Measurements from ENCODE around the gene GLB1L.

The GLB1L gene

GRCh38 chr2:219245148-219245898, at the start of gene GLB1L, which contains the start of gene STK16:
Gene GLB1L (minus strand): TSS chr2:219245444. CDS start chr2:219243573, 1,871 bp downstream.
Gene STK16 (plus strand): TSS chr2:219245479. CDS start chr2:219246000, 521 bp downstream.
- no peaks in the 10 kb centered on the region for H3K27me3 ChIP-seq (ENCODE audit: control insufficient read depth, insufficient read depth, low read length)
- no peaks in the 10 kb centered on the region for H3K36me3 ChIP-seq (ENCODE audit: control insufficient read depth, insufficient read depth, low read length)
- H3K4me1 ChIP-seq (ENCODE audit: control insufficient read depth, insufficient read depth, low read length) = peaks cover 52% of the 10 kb centered on the region
- H3K9me3 ChIP-seq (ENCODE audit: control insufficient read depth, low read length) = no peaks in the 10 kb centered on the region
- peak within 1 kb of the TSS; percentile 98 for H3K4me3 ChIP-seq (ENCODE audit: low read length)
- H3K9ac ChIP-seq (ENCODE audit: low read length) = peak within 1 kb of the TSS; percentile 99

DNA sequence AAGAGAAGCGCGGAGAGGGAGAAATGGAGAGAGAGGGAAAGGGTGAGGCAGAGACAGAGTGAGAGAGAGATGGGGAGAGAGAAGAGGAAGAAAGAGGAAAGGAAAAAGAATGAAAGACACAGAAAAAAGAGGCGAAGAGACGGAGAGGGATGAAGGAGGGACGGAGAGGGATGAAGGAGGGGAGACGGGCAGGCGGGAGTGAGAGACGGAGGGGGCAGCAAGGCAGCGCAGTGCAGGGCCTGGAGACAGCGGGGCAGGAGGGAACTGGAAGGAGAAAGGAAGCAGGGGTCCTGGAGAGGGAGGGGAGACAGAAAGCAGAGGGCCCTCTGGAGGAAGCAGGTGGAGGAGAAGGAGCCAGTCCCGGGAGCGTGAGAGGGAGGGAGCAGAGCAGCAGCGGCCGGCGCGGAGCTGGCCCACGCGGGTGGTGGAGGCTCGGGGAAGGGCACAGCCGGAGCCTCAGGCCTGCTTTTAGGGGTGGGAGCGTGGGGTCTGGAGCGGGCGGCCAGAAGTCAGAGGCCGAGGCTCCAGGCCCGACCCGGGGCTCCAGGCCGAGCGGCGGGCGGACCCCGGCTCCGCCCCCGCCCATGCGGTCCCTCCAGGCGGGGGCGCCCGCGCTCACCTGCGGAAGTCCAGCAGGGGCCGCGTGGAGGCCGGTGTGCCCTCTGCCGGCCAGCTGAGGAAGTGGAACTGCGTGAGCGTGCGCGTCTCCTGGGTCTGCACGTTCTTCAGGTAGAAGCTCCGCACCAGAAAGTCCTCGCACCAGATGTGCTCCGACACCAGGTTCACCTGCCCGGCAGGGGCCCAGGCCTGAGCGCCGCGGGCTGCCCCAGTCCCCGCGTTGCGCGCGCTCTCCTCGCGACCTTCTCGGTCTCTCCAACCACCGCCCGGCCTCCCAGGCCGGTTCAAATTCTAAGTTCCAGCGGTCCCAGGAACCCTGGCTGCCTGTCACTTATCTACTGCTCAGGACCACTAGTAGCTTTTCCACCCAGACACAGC, 49.4 kb upstream of the GLB1L start:
- H3K27me3 ChIP-seq (ENCODE audit: control insufficient read depth, insufficient read depth, low read length) = peaks cover 20% of the 10 kb centered on the region
- H3K4me3 ChIP-seq (ENCODE audit: low read length) = peak overlapping the region; percentile 50
- no peaks in the 10 kb centered on the region for H3K36me3 ChIP-seq (ENCODE audit: control insufficient read depth, insufficient read depth, low read length)
- H3K9ac ChIP-seq (ENCODE audit: low read length) = peak overlapping the region; percentile 73
- peaks cover 21% of the 10 kb centered on the region for H3K4me1 ChIP-seq (ENCODE audit: control insufficient read depth, insufficient read depth, low read length)
- H3K9me3 ChIP-seq (ENCODE audit: control insufficient read depth, low read length) = no peaks in the 10 kb centered on the region

GRCh38 chr2:219293736-219294231, 48.5 kb upstream of the GLB1L start:
- H3K9ac ChIP-seq (ENCODE audit: low read length) = peak overlapping the region; percentile 73
- H3K27me3 ChIP-seq (ENCODE audit: control insufficient read depth, insufficient read depth, low read length) = peaks cover 16% of the 10 kb centered on the region
- H3K36me3 ChIP-seq (ENCODE audit: control insufficient read depth, insufficient read depth, low read length) = no peaks in the 10 kb centered on the region
- H3K4me1 ChIP-seq (ENCODE audit: control insufficient read depth, insufficient read depth, low read length) = peaks cover 23% of the 10 kb centered on the region
- no peak overlapping the region for H3K4me3 ChIP-seq (ENCODE audit: low read length)
- no peaks in the 10 kb centered on the region for H3K9me3 ChIP-seq (ENCODE audit: control insufficient read depth, low read length)

- Histone ChIP-seq H3K4me3 (ENCODE audit: low read length) (no peak overlapping the region), H3K9ac (ENCODE audit: low read length) (no peak overlapping the region), H3K4me1 (ENCODE audit: control insufficient read depth, insufficient read depth, low read length) (peaks cover 20% of the 10 kb centered on the region)
Measured at GRCh38 chr2:219292616-219293015, 47.4 kb upstream of the GLB1L start.

DNA sequence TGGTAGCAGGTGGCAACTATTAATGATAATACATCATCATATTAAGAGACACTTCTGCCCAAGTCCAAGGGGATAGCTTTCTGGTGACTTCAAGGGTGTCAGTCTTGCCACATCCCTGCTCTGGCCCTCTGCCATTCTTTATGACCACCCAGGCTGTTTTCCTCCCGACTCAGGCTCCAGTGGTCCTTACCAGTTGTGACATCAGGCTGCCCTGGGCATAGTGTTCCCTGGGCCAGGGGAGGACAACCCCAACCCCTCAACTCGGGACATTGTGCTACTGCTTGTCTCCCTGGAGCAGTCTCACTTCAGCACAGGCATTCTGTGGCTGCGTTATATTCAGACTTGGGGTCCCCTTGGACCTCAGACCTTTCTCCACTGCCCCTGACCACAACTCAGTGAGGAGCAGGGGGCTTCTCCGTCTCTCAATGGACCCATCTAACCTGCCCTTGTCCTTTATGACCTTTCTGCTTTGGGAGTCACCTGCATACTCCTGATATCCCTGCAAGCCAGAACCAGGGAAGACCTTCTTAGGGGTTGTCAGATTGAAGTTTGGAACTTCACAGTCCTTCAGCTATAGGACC, 46.8 kb upstream of the GLB1L start:
- no peaks in the 10 kb centered on the region for H3K36me3 ChIP-seq (ENCODE audit: control insufficient read depth, insufficient read depth, low read length)
- peaks cover 11% of the 10 kb centered on the region for H3K27me3 ChIP-seq (ENCODE audit: control insufficient read depth, insufficient read depth, low read length)
- no peak overlapping the region for H3K9ac ChIP-seq (ENCODE audit: low read length)
- no peaks in the 10 kb centered on the region for H3K9me3 ChIP-seq (ENCODE audit: control insufficient read depth, low read length)
- H3K4me1 ChIP-seq (ENCODE audit: control insufficient read depth, insufficient read depth, low read length) = peaks cover 20% of the 10 kb centered on the region
- H3K4me3 ChIP-seq (ENCODE audit: low read length) = no peak overlapping the region

More at GRCh38 chr2:219292616-219293015, 47.4 kb upstream of the GLB1L start:
- no peaks in the 10 kb centered on the region for H3K36me3 ChIP-seq (ENCODE audit: control insufficient read depth, insufficient read depth, low read length)
- no peaks in the 10 kb centered on the region for H3K9me3 ChIP-seq (ENCODE audit: control insufficient read depth, low read length)
- H3K27me3 ChIP-seq (ENCODE audit: control insufficient read depth, insufficient read depth, low read length) = peaks cover 11% of the 10 kb centered on the region

GRCh38 chr2:219291394-219291793, 46.1 kb upstream of the GLB1L start:
- peaks cover 11% of the 10 kb centered on the region for H3K27me3 ChIP-seq (ENCODE audit: control insufficient read depth, insufficient read depth, low read length)
- peaks cover 20% of the 10 kb centered on the region for H3K4me1 ChIP-seq (ENCODE audit: control insufficient read depth, insufficient read depth, low read length)
- no peak overlapping the region for H3K9ac ChIP-seq (ENCODE audit: low read length)
- H3K36me3 ChIP-seq (ENCODE audit: control insufficient read depth, insufficient read depth, low read length) = no peaks in the 10 kb centered on the region
- H3K9me3 ChIP-seq (ENCODE audit: control insufficient read depth, low read length) = no peaks in the 10 kb centered on the region
- H3K4me3 ChIP-seq (ENCODE audit: low read length) = no peak overlapping the region

DNA sequence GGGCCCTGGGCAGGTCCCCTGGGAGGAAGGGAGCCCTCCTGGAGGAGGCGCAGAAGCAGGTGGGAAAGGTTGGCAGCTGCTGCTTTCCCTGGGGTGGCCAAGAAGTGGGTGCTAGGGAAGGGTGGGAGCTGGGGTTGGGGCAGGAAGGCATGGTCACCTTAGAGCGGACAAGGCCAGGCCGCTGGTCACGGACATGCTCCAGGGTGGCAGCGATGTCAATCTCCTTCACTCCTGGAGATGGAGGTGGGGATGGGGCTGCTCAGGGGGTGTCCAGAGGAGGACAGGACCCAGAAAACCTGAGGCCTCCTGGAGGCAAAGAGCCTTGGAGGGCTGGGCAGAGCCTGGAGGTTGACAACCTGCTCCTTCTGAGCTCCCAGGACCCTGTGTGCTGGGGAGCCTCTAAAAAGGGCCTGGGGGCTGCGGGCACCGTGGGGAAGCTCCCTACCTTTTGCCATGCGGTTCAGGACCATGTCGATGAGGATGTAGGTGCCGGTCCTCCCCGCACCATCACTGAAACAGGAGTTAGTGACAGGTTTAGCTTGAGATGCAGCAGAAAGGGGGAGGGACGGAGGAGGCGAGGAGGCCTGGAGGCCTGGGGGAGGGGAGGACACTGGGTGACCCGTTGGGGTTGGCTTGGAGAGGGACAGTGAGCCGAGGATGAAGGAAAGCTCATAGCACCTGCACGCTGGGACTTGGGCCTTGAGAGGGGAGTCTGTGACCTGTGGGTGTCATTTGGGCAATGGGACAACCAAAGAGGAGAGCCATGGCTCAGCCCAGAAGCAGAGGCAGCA, 45.3 kb upstream of the GLB1L start:
- Histone ChIP-seq H3K36me3 (ENCODE audit: control insufficient read depth, insufficient read depth, low read length) (no peaks in the 10 kb centered on the region), H3K9me3 (ENCODE audit: control insufficient read depth, low read length) (no peaks in the 10 kb centered on the region), H3K27me3 (ENCODE audit: control insufficient read depth, insufficient read depth, low read length) (peaks cover 11% of the 10 kb centered on the region), H3K9ac (ENCODE audit: low read length) (no peak overlapping the region), H3K4me3 (ENCODE audit: low read length) (no peak overlapping the region), H3K4me1 (ENCODE audit: control insufficient read depth, insufficient read depth, low read length) (peaks cover 20% of the 10 kb centered on the region)

GRCh38 chr2:219289537-219290361, 44.5 kb upstream of the GLB1L start:
- no peaks in the 10 kb centered on the region for H3K36me3 ChIP-seq (ENCODE audit: control insufficient read depth, insufficient read depth, low read length)
- H3K4me3 ChIP-seq (ENCODE audit: low read length) = no peak overlapping the region
- peaks cover 18% of the 10 kb centered on the region for H3K4me1 ChIP-seq (ENCODE audit: control insufficient read depth, insufficient read depth, low read length)
- peaks cover 7% of the 10 kb centered on the region for H3K27me3 ChIP-seq (ENCODE audit: control insufficient read depth, insufficient read depth, low read length)
- no peak overlapping the region for H3K9ac ChIP-seq (ENCODE audit: low read length)
- no peaks in the 10 kb centered on the region for H3K9me3 ChIP-seq (ENCODE audit: control insufficient read depth, low read length)

DNA sequence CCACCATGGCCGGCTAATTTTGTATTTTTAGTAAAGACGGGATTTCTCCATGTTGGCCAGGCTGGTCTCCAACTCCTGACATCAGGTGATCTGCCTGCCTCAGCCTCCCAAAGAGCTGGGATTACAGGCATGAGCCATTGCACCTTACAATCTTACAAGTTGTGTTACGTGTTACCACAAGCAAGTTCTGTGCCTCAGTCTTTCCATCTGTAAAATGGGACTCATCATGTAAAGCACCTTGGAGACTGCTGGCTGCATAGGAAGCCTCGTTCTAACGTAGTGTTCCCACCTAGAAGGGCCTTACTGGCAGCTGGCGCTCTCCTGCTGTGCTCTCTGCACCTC, 43.9 kb upstream of the GLB1L start:
- H3K27me3 ChIP-seq (ENCODE audit: control insufficient read depth, insufficient read depth, low read length) = peaks cover 4% of the 10 kb centered on the region
- H3K4me1 ChIP-seq (ENCODE audit: control insufficient read depth, insufficient read depth, low read length) = peaks cover 12% of the 10 kb centered on the region
- no peaks in the 10 kb centered on the region for H3K9me3 ChIP-seq (ENCODE audit: control insufficient read depth, low read length)
- H3K36me3 ChIP-seq (ENCODE audit: control insufficient read depth, insufficient read depth, low read length) = no peaks in the 10 kb centered on the region
- H3K9ac ChIP-seq (ENCODE audit: low read length) = no peak overlapping the region
- no peak overlapping the region for H3K4me3 ChIP-seq (ENCODE audit: low read length)

GRCh38 chr2:219287580-219288265, 42.5 kb upstream of the GLB1L start:
- H3K4me1 ChIP-seq (ENCODE audit: control insufficient read depth, insufficient read depth, low read length) = peaks cover 10% of the 10 kb centered on the region
- no peak overlapping the region for H3K4me3 ChIP-seq (ENCODE audit: low read length)
- no peaks in the 10 kb centered on the region for H3K36me3 ChIP-seq (ENCODE audit: control insufficient read depth, insufficient read depth, low read length)
- no peaks in the 10 kb centered on the region for H3K9me3 ChIP-seq (ENCODE audit: control insufficient read depth, low read length)
- H3K27me3 ChIP-seq (ENCODE audit: control insufficient read depth, insufficient read depth, low read length) = no peaks in the 10 kb centered on the region
- H3K9ac ChIP-seq (ENCODE audit: low read length) = no peak overlapping the region
